ENCODE measurements around the gene DEK. TPM values are rescaled to one million over a fixed set of nuclear protein-coding genes. Genes with fewer than 3 reads are reported as not detected.

DEK gene
- total and polyA plus RNA-seq, 8 donors, result 13.8 to 34.1 (median 26.0) TPM

DNA sequence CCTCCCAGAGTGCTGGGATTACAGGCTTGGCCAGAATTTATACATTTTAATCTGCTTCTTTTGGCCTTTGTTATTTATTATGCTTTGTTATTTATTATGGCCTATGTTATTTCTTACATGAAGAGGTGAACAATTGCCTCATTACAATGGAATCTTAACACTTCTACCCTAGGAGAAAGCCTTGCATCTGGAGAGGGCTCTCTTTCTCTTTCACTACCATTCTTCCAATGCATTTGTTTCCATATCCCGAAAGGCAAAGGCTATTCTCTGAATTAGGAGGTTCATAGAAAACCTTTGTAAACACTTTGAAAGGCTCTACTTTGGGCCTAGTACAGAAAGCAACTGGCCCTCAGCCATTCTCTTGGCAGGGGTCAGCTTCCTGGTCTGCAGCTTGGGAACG, 19.9 kb upstream of the DEK start:
- Histone ChIP-seq H3K4me1 (no peaks in the 10 kb centered on the region), H3K27me3 (no peaks in the 10 kb centered on the region), H3K27ac (no peak overlapping the region), H3K9me3 (no peaks in the 10 kb centered on the region), H3K4me3 (no peak overlapping the region), H3K36me3 (no peaks in the 10 kb centered on the region)
- DNase-seq, result no peak
- WGBS, 2 donors, result 79 to 83% methylated on average over 2 of the region's 2 CpGs
- TF ChIP-seq, protein P1, sequence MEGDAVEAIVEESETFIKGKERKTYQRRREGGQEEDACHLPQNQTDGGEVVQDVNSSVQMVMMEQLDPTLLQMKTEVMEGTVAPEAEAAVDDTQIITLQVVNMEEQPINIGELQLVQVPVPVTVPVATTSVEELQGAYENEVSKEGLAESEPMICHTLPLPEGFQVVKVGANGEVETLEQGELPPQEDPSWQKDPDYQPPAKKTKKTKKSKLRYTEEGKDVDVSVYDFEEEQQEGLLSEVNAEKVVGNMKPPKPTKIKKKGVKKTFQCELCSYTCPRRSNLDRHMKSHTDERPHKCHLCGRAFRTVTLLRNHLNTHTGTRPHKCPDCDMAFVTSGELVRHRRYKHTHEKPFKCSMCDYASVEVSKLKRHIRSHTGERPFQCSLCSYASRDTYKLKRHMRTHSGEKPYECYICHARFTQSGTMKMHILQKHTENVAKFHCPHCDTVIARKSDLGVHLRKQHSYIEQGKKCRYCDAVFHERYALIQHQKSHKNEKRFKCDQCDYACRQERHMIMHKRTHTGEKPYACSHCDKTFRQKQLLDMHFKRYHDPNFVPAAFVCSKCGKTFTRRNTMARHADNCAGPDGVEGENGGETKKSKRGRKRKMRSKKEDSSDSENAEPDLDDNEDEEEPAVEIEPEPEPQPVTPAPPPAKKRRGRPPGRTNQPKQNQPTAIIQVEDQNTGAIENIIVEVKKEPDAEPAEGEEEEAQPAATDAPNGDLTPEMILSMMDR (IDR thresholded peaks at IDR 0.05), result no peak
- no peak for ATAC-seq
- no peak for FAIRE-seq
- intact Hi-C loops (cut with DNase I), result no loop called here

DNA sequence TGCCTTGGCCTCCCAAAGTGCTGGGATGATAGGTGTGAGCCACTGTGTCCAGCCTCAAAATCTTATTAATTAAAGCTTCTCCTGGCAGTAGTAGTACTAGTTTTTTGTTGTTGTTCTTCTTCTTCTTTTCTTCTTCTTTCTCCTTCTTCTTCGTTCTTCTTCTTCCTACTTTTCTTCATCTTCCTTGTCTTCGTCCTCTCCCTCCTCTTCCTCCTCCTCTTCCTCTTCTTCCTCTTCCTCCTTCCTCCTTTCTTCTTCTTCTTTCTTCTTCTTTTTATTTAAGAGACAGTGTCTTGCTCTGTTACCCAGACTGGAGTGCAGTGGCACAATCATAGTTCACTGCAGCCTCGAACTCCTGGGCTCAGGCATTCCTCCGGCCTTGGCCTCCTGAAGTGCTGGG, 17.2 kb upstream of the DEK start:
- ATAC-seq (no peak), DNase-seq (no peak), FAIRE-seq (no peak)
- H3K36me3 ChIP-seq, result no peaks in the 10 kb centered on the region
- TF ChIP-seq, protein P1 (IDR thresholded peaks at IDR 0.05), result no peak
- H3K27ac ChIP-seq, result no peak overlapping the region
- intact Hi-C loops (cut with DNase I), result no loop called here
- H3K4me1 ChIP-seq, result peaks cover 0 to 4% (median 0%) of the 10 kb centered on the region in 3 donors
- H3K9me3 ChIP-seq, result no peaks in the 10 kb centered on the region
- WGBS, 2 donors, result 75 to 79% methylated on average over 4 of the region's 4 CpGs
- peaks cover 0 to 4% (median 0%) of the 10 kb centered on the region in 4 donors for H3K27me3 ChIP-seq
- H3K4me3 ChIP-seq, result no peak overlapping the region

DNA sequence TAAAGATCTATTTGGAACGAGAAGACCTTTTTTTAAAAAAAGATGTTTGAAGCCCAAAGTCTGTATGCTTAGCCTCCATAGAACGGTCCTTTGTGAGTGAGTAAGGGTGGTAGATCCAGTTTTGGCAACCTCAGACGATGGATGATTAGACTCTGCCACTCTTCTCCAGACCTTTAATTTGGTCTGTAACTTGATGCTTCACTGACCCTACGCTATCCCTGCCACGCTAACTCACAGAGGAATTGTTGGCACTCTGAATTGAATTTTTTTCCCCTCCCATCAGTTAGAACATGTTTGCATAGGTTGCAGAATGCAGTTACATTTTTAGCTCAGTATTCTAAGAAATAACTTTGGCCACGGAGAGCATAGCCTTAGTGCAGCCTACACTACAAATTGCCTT, 15.8 kb upstream of the DEK start:
- Histone ChIP-seq H3K27ac (no peak overlapping the region), H3K4me3 (no peak overlapping the region), H3K27me3 (peaks cover 0 to 4% (median 0%) of the 10 kb centered on the region in 4 donors), H3K36me3 (no peaks in the 10 kb centered on the region), H3K9me3 (no peaks in the 10 kb centered on the region), H3K4me1 (peaks cover 0 to 4% (median 0%) of the 10 kb centered on the region in 3 donors)
- FAIRE-seq (no peak), ATAC-seq (no peak), DNase-seq (no peak)
- 32 to 38% methylated on average over 6 of the region's 6 CpGs for WGBS, 2 donors
- TF ChIP-seq, protein P1 (IDR thresholded peaks at IDR 0.05), result no peak
- intact Hi-C loops (cut with DNase I), result no loop called here

DNA sequence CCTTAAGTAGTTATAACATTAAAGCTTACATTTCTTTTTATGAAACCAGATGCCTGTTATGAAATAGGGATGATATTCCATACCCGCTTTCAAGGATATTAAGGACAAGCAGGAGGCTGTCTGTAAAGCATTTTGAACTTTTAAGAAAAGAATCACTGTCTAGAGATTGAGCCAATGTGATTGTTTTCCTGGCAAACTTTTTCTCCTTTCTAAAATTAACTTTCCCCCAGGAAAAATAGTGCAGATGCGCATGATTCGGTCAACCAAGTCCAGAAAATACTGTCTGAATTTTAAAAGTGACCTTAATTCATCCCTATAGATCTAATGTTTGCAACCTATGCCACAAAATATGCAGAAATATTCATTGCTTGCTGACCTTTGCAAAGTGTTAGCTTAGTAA, 15.1 kb upstream of the DEK start:
- no peaks in the 10 kb centered on the region for H3K9me3 ChIP-seq
- H3K4me3 ChIP-seq, result no peak overlapping the region
- no peaks in the 10 kb centered on the region for H3K36me3 ChIP-seq
- no peak overlapping the region for H3K27ac ChIP-seq
- ATAC-seq (no peak), FAIRE-seq (no peak), DNase-seq (no peak)
- 81 to 82% methylated on average over 3 of the region's 3 CpGs for WGBS, 2 donors
- intact Hi-C loops (cut with DNase I), result no loop called here
- peaks cover 0 to 4% (median 0%) of the 10 kb centered on the region in 4 donors for H3K27me3 ChIP-seq
- peaks cover 0 to 4% (median 0%) of the 10 kb centered on the region in 3 donors for H3K4me1 ChIP-seq
- TF ChIP-seq, protein P1 (IDR thresholded peaks at IDR 0.05), result no peak

DNA sequence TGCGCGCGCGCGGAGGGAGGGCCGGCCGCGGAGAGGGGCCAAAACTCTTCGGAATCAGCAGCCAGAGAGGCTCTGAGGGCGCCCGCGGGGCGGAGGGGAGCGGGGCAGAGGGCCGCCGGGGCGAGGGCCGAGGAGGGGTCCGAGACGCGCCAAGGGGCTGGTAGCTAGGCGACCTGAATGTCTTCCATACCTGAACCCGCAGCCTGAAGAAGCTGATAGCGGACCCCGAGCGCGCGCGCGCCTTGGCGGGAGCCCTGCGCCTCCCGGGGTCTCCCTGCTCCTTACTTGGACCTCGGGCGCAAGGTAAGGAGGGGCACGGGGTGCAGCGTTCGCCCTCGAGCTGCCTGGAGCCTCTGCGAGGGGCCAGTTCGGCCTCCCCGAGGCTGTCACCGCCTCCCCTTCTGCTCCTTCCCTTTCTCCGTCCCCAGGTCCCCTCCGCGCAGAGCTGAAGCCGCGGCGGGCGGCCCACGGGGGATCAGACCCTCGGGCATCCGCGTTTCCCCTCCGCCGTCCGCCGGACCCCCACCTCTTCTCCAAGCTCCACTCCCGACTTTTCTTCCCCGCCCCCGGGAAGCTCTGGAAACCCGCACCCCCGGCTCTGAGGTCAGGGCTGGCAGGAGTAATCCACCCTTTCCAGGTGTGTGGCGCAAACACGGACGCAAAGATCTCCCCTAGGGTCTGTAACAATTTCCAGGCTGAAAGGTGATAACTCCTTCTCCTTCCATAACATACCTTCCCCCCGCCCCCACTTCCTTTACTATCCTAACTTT, 13.1 kb upstream of the DEK start:
- H3K4me1 ChIP-seq, result peaks cover 0 to 4% (median 0%) of the 10 kb centered on the region in 3 donors
- FAIRE-seq, result no peak
- H3K36me3 ChIP-seq, result no peaks in the 10 kb centered on the region
- DNase-seq, result peak in 2 of 6 donors; percentile 57 to 66
- intact Hi-C loops (cut with DNase I), result no loop called here
- TF ChIP-seq, protein P1 (IDR thresholded peaks at IDR 0.05), result no peak
- peak in 1 of 4 donors; percentile 44 for ATAC-seq
- H3K9me3 ChIP-seq, result no peaks in the 10 kb centered on the region
- 2% methylated on average over 38 to 67 of the region's 67 CpGs for WGBS, 2 donors
- no peak overlapping the region for H3K27ac ChIP-seq
- peak overlapping the region in 3 of 4 donors; percentile 15 to 46 (median 26) for H3K4me3 ChIP-seq
- H3K27me3 ChIP-seq, result peaks cover 0 to 4% (median 0%) of the 10 kb centered on the region in 4 donors

Data from pancreas (tissue), 10 donors.